ENCODE results near the gene HLCS. TPM values are rescaled to one million over a fixed set of nuclear protein-coding genes. Genes with fewer than 3 reads are reported as not detected.

The HLCS gene
- polyA plus RNA-seq, 1 experiment, result 22.3 TPM

GRCh38 chr21:36732217-36732616 is 234.3 kb downstream of the HLCS start:
- CTCF ChIA-PET, result no interaction called here
- peaks cover 9% of the 10 kb centered on the region for H3K9me3 ChIP-seq (ENCODE audit: control insufficient read depth, insufficient read depth, low read length)
- H3K27ac ChIP-seq (ENCODE audit: low read depth, low read length), result no peak overlapping the region
- DNase-seq (ENCODE audit: low read depth, low spot score), result no peak
- H3K4me3 ChIP-seq (ENCODE audit: low read depth, low read length), result no peak overlapping the region
- POLR2A ChIA-PET, result no interaction called here
- peaks cover 58% of the 10 kb centered on the region for H3K27me3 ChIP-seq (ENCODE audit: control insufficient read depth, insufficient read depth, low read length)
- no peak for TF ChIP-seq CTCF (IDR thresholded peaks at IDR 0.05; ENCODE audit: low read depth, low read length)

GRCh38 chr21:36730291-36731281 is 235.9 kb downstream of the HLCS start:
- no peak overlapping the region for H3K27ac ChIP-seq (ENCODE audit: low read depth, low read length)
- ChIA-PET CTCF (no interaction called here), POLR2A (no interaction called here)
- DNase-seq (ENCODE audit: low read depth, low spot score), result no peak
- no peak for TF ChIP-seq CTCF (IDR thresholded peaks at IDR 0.05; ENCODE audit: low read depth, low read length)
- no peak overlapping the region for H3K4me3 ChIP-seq (ENCODE audit: low read depth, low read length)
- H3K27me3 ChIP-seq (ENCODE audit: control insufficient read depth, insufficient read depth, low read length), result peaks cover 62% of the 10 kb centered on the region
- peaks cover 9% of the 10 kb centered on the region for H3K9me3 ChIP-seq (ENCODE audit: control insufficient read depth, insufficient read depth, low read length)

GRCh38 chr21:36729310-36729970 is 237.0 kb downstream of the HLCS start:
- H3K4me3 ChIP-seq (ENCODE audit: low read depth, low read length), result no peak overlapping the region
- no peak overlapping the region for H3K27ac ChIP-seq (ENCODE audit: low read depth, low read length)
- TF ChIP-seq CTCF (IDR thresholded peaks at IDR 0.05; ENCODE audit: low read depth, low read length), result no peak
- DNase-seq (ENCODE audit: low read depth, low spot score), result no peak
- CTCF ChIA-PET, result no interaction called here
- peaks cover 60% of the 10 kb centered on the region for H3K27me3 ChIP-seq (ENCODE audit: control insufficient read depth, insufficient read depth, low read length)
- peaks cover 2% of the 10 kb centered on the region; the same call in 1 of the 2 replicates for H3K9me3 ChIP-seq (ENCODE audit: control insufficient read depth, insufficient read depth, low read length)
- POLR2A ChIA-PET, result no interaction called here

- ChIA-PET POLR2A (no interaction called here), CTCF (no interaction called here)
Measured at GRCh38 chr21:36728371-36729111, 237.9 kb downstream of the HLCS start.

More at GRCh38 chr21:36728371-36729111, 237.9 kb downstream of the HLCS start:
- Histone ChIP-seq H3K9me3 (ENCODE audit: control insufficient read depth, insufficient read depth, low read length) (peaks cover 2% of the 10 kb centered on the region; the same call in 1 of the 2 replicates), H3K4me3 (ENCODE audit: low read depth, low read length) (no peak overlapping the region), H3K27me3 (ENCODE audit: control insufficient read depth, insufficient read depth, low read length) (peaks cover 55% of the 10 kb centered on the region), H3K27ac (ENCODE audit: low read depth, low read length) (no peak overlapping the region)
- no peak for TF ChIP-seq CTCF (IDR thresholded peaks at IDR 0.05; ENCODE audit: low read depth, low read length)
- no peak for DNase-seq (ENCODE audit: low read depth, low spot score)
